Caki2 (cell line): ENCODE results near the gene PTGDR. TPM values are rescaled to one million over a fixed set of nuclear protein-coding genes. Genes with fewer than 3 reads are reported as not detected.

Experiments used
- total RNA-seq: library from RNA; depleted of rRNA; stranded (reverse); fragments of >200 nt; shearing (Covaris generic); gene quantifications from 2 replicates; pipeline ENCODE4 v1.2.3, GENCODE V29; 2014; ENCODE audit warnings: low replicate concordance; rRNA removed

PTGDR gene
- total RNA-seq, 1 experiment from 2014 or later: not detected

Other genes with a start within 250 kb of the PTGDR start
- gene NID2, start 198.6 kb upstream of the PTGDR start, total RNA-seq: 6.2 and 6.4 TPM in 2 replicates
- 0.88 and 4.9 TPM in 2 replicates for gene PTGER2, start 46.6 kb downstream of the PTGDR start, total RNA-seq